ENCODE results near the gene ARFGAP3.

GRCh38 chr22:42769574-42770447 is 87.3 kb downstream of the ARFGAP3 start:
- TF ChIP-seq CTCF (IDR thresholded peaks at IDR 0.05) (no peak), POLR2AphosphoS5 (IDR thresholded peaks at IDR 0.05; ENCODE audit: low read depth, low read length) (no peak), TCF12 (IDR thresholded peaks at IDR 0.05) (no peak), SMC3 (IDR thresholded peaks at IDR 0.05; ENCODE audit: low read depth, low read length) (no peak), RAD21 (IDR thresholded peaks at IDR 0.05; ENCODE audit: low read length) (no peak), PBX3 (IDR thresholded peaks at IDR 0.05) (no peak), SIN3A (IDR thresholded peaks at IDR 0.05; ENCODE audit: borderline replicate concordance, low read depth, low read length) (no peak), EP300 (IDR thresholded peaks at IDR 0.05; ENCODE audit: borderline replicate concordance in 1 of 2, low read depth in 1 of 2, low read length in 1 of 2) (no peak), USF2 (IDR thresholded peaks at IDR 0.05; ENCODE audit: borderline replicate concordance, low read depth, low read length) (no peak), FOXM1 (IDR thresholded peaks at IDR 0.05; ENCODE audit: low read depth) (no peak), MAX (IDR thresholded peaks at IDR 0.05; ENCODE audit: low read depth) (no peak)

Measured in SK-N-SH (cell line).